ENCODE data around the gene SP100.

- TF ChIP-seq EZH2 (IDR thresholded peaks at IDR 0.05; ENCODE audit: insufficient read depth, poor library complexity, severe bottlenecking) (no peak), EZH2phosphoT487 (IDR thresholded peaks at IDR 0.05; ENCODE audit: insufficient read depth, low read depth) (no peak)
Measured at GRCh38 chr2:230542751-230543150, 126.8 kb downstream of the SP100 start.

Data from GM23248 (cell line).